22Rv1 (cell line): Measurements from ENCODE around the gene KANK3.
"Not testable (repeated sequence)": the region's sequence is repeated elsewhere in the genome, so short reads cannot be mapped to it uniquely, and the experiment has no call there.

Experiments used
- H3K27ac ChIP-seq: fragments of 450-650 bp; 2 replicates; pipeline ENCODE4 v1.5.1; 2017
- ZFX ChIP-seq: fragments of 450-650 bp; IDR thresholded peaks from 2 replicates; pipeline ENCODE4 v1.6.1; 2017; ENCODE audit warnings: antibody characterized with exemption, borderline replicate concordance
- TF ChIP-seq, protein P1 (sequence below): fragments of 450-650 bp; IDR thresholded peaks from 2 replicates; pipeline ENCODE4 v1.5.1; 2017; ENCODE audit warnings: mild to moderate bottlenecking

The KANK3 gene

GRCh38 chr19:8304841-8305621, 38.0 kb downstream of the KANK3 start:
- TF ChIP-seq ZFX: no peak
- TF ChIP-seq, protein P1, sequence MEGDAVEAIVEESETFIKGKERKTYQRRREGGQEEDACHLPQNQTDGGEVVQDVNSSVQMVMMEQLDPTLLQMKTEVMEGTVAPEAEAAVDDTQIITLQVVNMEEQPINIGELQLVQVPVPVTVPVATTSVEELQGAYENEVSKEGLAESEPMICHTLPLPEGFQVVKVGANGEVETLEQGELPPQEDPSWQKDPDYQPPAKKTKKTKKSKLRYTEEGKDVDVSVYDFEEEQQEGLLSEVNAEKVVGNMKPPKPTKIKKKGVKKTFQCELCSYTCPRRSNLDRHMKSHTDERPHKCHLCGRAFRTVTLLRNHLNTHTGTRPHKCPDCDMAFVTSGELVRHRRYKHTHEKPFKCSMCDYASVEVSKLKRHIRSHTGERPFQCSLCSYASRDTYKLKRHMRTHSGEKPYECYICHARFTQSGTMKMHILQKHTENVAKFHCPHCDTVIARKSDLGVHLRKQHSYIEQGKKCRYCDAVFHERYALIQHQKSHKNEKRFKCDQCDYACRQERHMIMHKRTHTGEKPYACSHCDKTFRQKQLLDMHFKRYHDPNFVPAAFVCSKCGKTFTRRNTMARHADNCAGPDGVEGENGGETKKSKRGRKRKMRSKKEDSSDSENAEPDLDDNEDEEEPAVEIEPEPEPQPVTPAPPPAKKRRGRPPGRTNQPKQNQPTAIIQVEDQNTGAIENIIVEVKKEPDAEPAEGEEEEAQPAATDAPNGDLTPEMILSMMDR: no peak
- peak overlapping the region; percentile 93 for H3K27ac ChIP-seq

DNA sequence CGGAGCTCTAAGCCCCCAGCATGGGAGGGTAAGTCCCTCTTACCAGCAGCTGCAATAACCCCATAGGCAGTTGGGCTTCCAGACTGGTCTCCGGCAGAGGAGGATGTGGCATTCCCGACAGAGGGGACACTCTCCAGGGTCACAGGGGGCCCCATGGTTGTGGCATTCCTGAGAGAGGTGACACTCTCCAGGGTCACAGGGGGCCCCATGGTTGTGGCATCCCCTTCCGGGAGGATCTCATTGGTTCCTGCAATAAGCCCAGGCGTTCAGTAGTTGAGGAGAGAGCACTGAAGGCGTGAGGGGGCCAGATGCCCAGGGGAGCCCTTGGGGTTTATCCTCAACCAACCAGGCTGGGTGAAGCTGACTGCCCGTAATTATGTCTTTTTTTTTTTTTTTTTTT, 40.3 kb downstream of the KANK3 start:
- H3K27ac ChIP-seq: no peak overlapping the region
- TF ChIP-seq ZFX: no peak
- TF ChIP-seq, protein P1: no peak

DNA sequence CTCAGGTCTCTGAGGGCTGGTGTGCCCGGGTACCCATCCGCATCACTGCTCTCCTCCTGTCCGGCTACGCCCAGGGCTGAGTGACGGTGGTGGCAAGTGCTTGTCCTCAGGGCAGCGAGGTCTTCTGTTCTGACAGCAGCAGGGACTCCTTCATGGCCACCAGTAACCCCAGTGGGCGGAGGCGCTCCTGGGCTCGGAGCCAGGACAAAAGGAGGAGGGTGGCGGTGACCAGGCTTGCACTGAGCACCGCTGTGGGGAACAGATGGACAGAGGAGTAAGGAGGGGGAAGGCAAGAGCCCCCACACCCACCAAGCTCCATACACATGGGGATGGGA, 40.7 kb downstream of the KANK3 start:
- H3K27ac ChIP-seq: no peak overlapping the region
- no peak for TF ChIP-seq ZFX
- TF ChIP-seq, protein P1: no peak

DNA sequence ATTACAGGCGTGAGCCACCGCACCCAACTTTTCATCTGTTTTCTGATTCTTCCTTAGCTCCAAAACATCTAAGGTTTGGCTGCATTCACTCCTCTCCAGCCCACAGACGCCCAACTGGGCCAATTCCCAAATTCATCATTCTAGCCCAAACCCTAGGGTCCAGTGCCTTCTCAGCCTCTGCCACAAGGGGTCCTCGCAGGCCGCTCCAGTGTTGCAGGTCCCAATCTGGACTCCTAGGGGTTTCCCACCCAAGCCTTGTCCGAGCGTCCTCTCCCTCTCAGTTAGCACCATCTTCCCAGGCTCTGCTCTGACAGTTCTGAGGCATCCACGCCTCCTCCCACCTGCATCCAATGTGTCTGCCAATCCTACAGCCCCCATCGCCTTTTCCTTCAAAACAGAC, 51.7 kb downstream of the KANK3 start:
- H3K27ac ChIP-seq: not testable (repeated sequence)

DNA sequence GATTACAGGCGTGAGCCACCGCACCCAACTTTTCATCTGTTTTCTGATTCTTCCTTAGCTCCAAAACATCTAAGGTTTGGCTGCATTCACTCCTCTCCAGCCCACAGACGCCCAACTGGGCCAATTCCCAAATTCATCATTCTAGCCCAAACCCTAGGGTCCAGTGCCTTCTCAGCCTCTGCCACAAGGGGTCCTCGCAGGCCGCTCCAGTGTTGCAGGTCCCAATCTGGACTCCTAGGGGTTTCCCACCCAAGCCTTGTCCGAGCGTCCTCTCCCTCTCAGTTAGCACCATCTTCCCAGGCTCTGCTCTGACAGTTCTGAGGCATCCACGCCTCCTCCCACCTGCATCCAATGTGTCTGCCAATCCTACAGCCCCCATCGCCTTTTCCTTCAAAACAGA, 66.6 kb downstream of the KANK3 start:
- not testable (repeated sequence) for H3K27ac ChIP-seq
